ENCODE data around the gene VIL1. TPM values are rescaled to one million over a fixed set of nuclear protein-coding genes. Genes with fewer than 3 reads are reported as not detected.
A peak's percentile ranks its signal among the peaks of the same experiment; 100 is the strongest.

Gene VIL1
- total RNA-seq, 4 donors from 2014 or later = 177 to 541 (median 285) TPM

- WGBS, 2 donors (ENCODE audit: low coverage in 1 of 2) = 0 to 1% methylated on average over 1 to 35 of the region's 35 CpGs
- intact Hi-C loops (cut with DNase I; ENCODE audit: low total_unique reads) = no loop called here
- no peaks in the 10 kb centered on the region for H3K9me3 ChIP-seq
- in situ Hi-C loops (cut with MboI; ENCODE audit: low pct_ligation_motif_present in 1 of 4, low pct_unique_long_range_greater_than_20kb in 1 of 4, low sequenced_read_pairs in 3 of 4) = loop anchor here in 3 of 4 donors (10.0 to 25.0 kb wide), 3 partner anchors 103 to 211 kb away; partner anchors contain the start of gene TMBIM1 (in 3 of the 3)
- H3K27me3 ChIP-seq = no peaks in the 10 kb centered on the region
- peaks cover 17 to 59% (median 49%) of the 10 kb centered on the region in 4 donors for H3K4me1 ChIP-seq
- peak; percentile 82 for DNase-seq
- H3K36me3 ChIP-seq = peaks cover 0 to 9% (median 3%) of the 10 kb centered on the region in 4 donors
- H3K27ac ChIP-seq = peak overlapping the region; percentile 99 to 100 (median 100)
- TF ChIP-seq EP300 (IDR thresholded peaks at IDR 0.05; ENCODE audit: low read depth) = no peak
- peak; percentile 76 for TF ChIP-seq POLR2A (IDR thresholded peaks at IDR 0.05)
- TF ChIP-seq, protein P1, sequence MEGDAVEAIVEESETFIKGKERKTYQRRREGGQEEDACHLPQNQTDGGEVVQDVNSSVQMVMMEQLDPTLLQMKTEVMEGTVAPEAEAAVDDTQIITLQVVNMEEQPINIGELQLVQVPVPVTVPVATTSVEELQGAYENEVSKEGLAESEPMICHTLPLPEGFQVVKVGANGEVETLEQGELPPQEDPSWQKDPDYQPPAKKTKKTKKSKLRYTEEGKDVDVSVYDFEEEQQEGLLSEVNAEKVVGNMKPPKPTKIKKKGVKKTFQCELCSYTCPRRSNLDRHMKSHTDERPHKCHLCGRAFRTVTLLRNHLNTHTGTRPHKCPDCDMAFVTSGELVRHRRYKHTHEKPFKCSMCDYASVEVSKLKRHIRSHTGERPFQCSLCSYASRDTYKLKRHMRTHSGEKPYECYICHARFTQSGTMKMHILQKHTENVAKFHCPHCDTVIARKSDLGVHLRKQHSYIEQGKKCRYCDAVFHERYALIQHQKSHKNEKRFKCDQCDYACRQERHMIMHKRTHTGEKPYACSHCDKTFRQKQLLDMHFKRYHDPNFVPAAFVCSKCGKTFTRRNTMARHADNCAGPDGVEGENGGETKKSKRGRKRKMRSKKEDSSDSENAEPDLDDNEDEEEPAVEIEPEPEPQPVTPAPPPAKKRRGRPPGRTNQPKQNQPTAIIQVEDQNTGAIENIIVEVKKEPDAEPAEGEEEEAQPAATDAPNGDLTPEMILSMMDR (IDR thresholded peaks at IDR 0.05) = no peak
- peak in 2 of 3 donors; percentile 31 to 72 for TF ChIP-seq POLR2AphosphoS5 (IDR thresholded peaks at IDR 0.05)
- H3K4me3 ChIP-seq = peak overlapping the region; percentile 30 to 98 (median 88)
Observed at GRCh38 chr2:218397820-218398436, 21.0 kb upstream of the VIL1 start.

- Histone ChIP-seq H3K4me1 (peaks cover 17 to 59% (median 49%) of the 10 kb centered on the region in 4 donors), H3K36me3 (peaks cover 0 to 17% (median 3%) of the 10 kb centered on the region in 4 donors), H3K27me3 (no peaks in the 10 kb centered on the region), H3K27ac (peak overlapping the region; percentile 99 to 100 (median 100)), H3K9me3 (no peaks in the 10 kb centered on the region), H3K4me3 (peak overlapping the region; percentile 30 to 98 (median 88))
- WGBS, 2 donors (ENCODE audit: low coverage in 1 of 2) = 1% methylated on average over 86 of the region's 95 CpGs; no CpG with 5 or more reads in 1 of the 2 donors
- TF ChIP-seq POLR2AphosphoS5 (IDR thresholded peaks at IDR 0.05) (peak in 2 of 3 donors; percentile 4 to 39), POLR2A (IDR thresholded peaks at IDR 0.05) (no peak), EP300 (IDR thresholded peaks at IDR 0.05; ENCODE audit: low read depth) (no peak)
- TF ChIP-seq, protein P1 (IDR thresholded peaks at IDR 0.05) = no peak
- in situ Hi-C loops (cut with MboI; ENCODE audit: low pct_ligation_motif_present in 1 of 4, low pct_unique_long_range_greater_than_20kb in 1 of 4, low sequenced_read_pairs in 3 of 4) = loop anchor here in 3 of 4 donors (10.0 to 25.0 kb wide), 3 partner anchors 104 to 211 kb away; partner anchors contain the start of gene TMBIM1 (in 3 of the 3)
- DNase-seq = peak; percentile 87
- intact Hi-C loops (cut with DNase I; ENCODE audit: low total_unique reads) = no loop called here
Observed at GRCh38 chr2:218398437-218399390, 20.2 kb upstream of the VIL1 start.

GRCh38 chr2:218399391-218400166 is 19.3 kb upstream of the VIL1 start, which contains the start of gene CTDSP1:
CTDSP1 (plus strand) TSS chr2:218399868; CDS start chr2:218400091, 223 bp downstream.
- DNase-seq = peak; percentile 98
- Histone ChIP-seq H3K9me3 (no peaks in the 10 kb centered on the region), H3K36me3 (peaks cover 0 to 26% (median 6%) of the 10 kb centered on the region in 4 donors), H3K4me1 (peaks cover 17 to 58% (median 50%) of the 10 kb centered on the region in 4 donors), H3K27me3 (no peaks in the 10 kb centered on the region), H3K4me3 (peak within 1 kb of the TSS; percentile 80 to 98 (median 97)), H3K27ac (peak within 1 kb of the TSS; percentile 99 to 100 (median 100))
- intact Hi-C loops (cut with DNase I; ENCODE audit: low total_unique reads) = no loop called here
- TF ChIP-seq POLR2AphosphoS5 (IDR thresholded peaks at IDR 0.05) (peak in 2 of 3 donors; percentile 77 to 84), EP300 (IDR thresholded peaks at IDR 0.05; ENCODE audit: low read depth) (no peak), POLR2A (IDR thresholded peaks at IDR 0.05) (peak; percentile 77)
- TF ChIP-seq, protein P1 (IDR thresholded peaks at IDR 0.05) = no peak
- WGBS, 2 donors (ENCODE audit: low coverage in 1 of 2) = 1% methylated on average over 28 of the region's 78 CpGs; no CpG with 5 or more reads in 1 of the 2 donors
- in situ Hi-C loops (cut with MboI; ENCODE audit: low pct_ligation_motif_present in 1 of 4, low pct_unique_long_range_greater_than_20kb in 1 of 4, low sequenced_read_pairs in 3 of 4) = loop anchor here in 3 of 4 donors (10.0 to 25.0 kb wide), 3 partner anchors 105 to 212 kb away; partner anchors contain the start of gene TMBIM1 (in 3 of the 3)
